ENCODE data around the gene MAFG. TPM values are rescaled to one million over a fixed set of nuclear protein-coding genes. Genes with fewer than 3 reads are reported as not detected.

MAFG gene
- total RNA-seq, 1 experiment from 2014 or later: 31.4 TPM

- Mint-ChIP-seq H3K4me1 (peaks cover 0 to 8% of the 10 kb centered on the region in 2 experiments; a peak in 1 of 4 replicates), H3K9me3 (peaks cover 0 to 4% of the 10 kb centered on the region in 2 experiments; a peak in 1 of 5 replicates), H3K36me3 (ENCODE audit: insufficient read depth in 1 of 3, low read depth in 3 of 3) (no peaks in the 10 kb centered on the region; a peak in 1 of 7 replicates), H3K4me3 (no peak overlapping the region), H3K27ac (no peak overlapping the region), H3K27me3 (ENCODE audit: low read depth) (peaks cover 62% of the 10 kb centered on the region)
- no peak overlapping the region for H3K4ac ChIP-seq (ENCODE audit: low read depth, low read length)
- H3K18ac ChIP-seq (ENCODE audit: insufficient read length, low read depth, low read length): no peak overlapping the region
- WGBS (ENCODE audit: extremely low coverage, insufficient read length, low lambda C conversion rate): no CpG with 5 or more reads among the region's 13 CpGs
- H3K27me3 ChIP-seq (ENCODE audit: insufficient read depth, low read length): peaks cover 24% of the 10 kb centered on the region; the same call in 1 of the 2 replicates
- no peak overlapping the region for H3K4me2 ChIP-seq (ENCODE audit: insufficient read depth, insufficient read length, low read length)
- H4K5ac ChIP-seq (ENCODE audit: insufficient read length, low read depth, low read length): no peak overlapping the region
- no peak for DNase-seq
- no peak overlapping the region for H2AK5ac ChIP-seq (ENCODE audit: insufficient read length, low read length)
- no peaks in the 10 kb centered on the region for H3K9me3 ChIP-seq (ENCODE audit: control insufficient read depth, low read depth, low read length)
- no peaks in the 10 kb centered on the region for H3K79me2 ChIP-seq (ENCODE audit: insufficient read depth, low read length)
- no peak for TF ChIP-seq CTCF (conservative IDR thresholded peaks at IDR 0.05)
- no peak overlapping the region for H3T11ph ChIP-seq (ENCODE audit: low read length)
- H3K23ac ChIP-seq (ENCODE audit: insufficient read length, low read depth, low read length): no peak overlapping the region
- H3K9ac ChIP-seq (ENCODE audit: extremely low read depth, insufficient read length, low read length): no peak overlapping the region
- H2BK120ac ChIP-seq (ENCODE audit: low read depth, low read length, poor library complexity, severe bottlenecking): no peak overlapping the region
- no peak overlapping the region for H2BK5ac ChIP-seq (ENCODE audit: insufficient read length, low read length)
- H3K4me1 ChIP-seq (ENCODE audit: insufficient read depth, low read length): no peaks in the 10 kb centered on the region
- no peak overlapping the region; the same call in 1 of the 2 replicates for H3K14ac ChIP-seq (ENCODE audit: insufficient read depth, low read length)
- no peaks in the 10 kb centered on the region for H4K20me1 ChIP-seq (ENCODE audit: control insufficient read depth, insufficient read depth, insufficient read length)
- no peak overlapping the region for H4K91ac ChIP-seq (ENCODE audit: insufficient read length, low read depth, low read length)
- H2BK15ac ChIP-seq (ENCODE audit: low read depth, low read length): no peak overlapping the region
- H3K79me1 ChIP-seq (ENCODE audit: insufficient read depth, low read depth, low read length, poor library complexity, severe bottlenecking): no peaks in the 10 kb centered on the region
- no peak overlapping the region for H3K56ac ChIP-seq (ENCODE audit: insufficient read length, low read depth, low read length)
- no peak overlapping the region for H2AFZ ChIP-seq (ENCODE audit: low read length)
- no peak overlapping the region for H2BK12ac ChIP-seq (ENCODE audit: insufficient read length, low read depth, low read length)
- H3K23me2 ChIP-seq (ENCODE audit: insufficient read length, low read depth, low read length, poor library complexity, severe bottlenecking): peaks cover 3% of the 10 kb centered on the region
- no peak overlapping the region for H4K8ac ChIP-seq (replicated peaks; ENCODE audit: insufficient read length, low read depth, low read length)
- H2BK20ac ChIP-seq (ENCODE audit: low read depth, low read length, poor library complexity, severe bottlenecking): no peak overlapping the region
- H3K27ac ChIP-seq (ENCODE audit: insufficient read length, low read depth, low read length): no peak overlapping the region
Measured at GRCh38 chr17:81955756-81956544, 28.4 kb upstream of the MAFG start.

Data from H9 (cell line).